Skeletal muscle satellite cell (primary cell): ENCODE measurements around the gene FARP1.
A peak's percentile ranks its signal among the peaks of the same experiment; 100 is the strongest.

Experiments used
- H3K27me3 ChIP-seq: 2 replicates; pipeline ENCODE4 v1.7.0; 2013; ENCODE audit warnings: low read length; ENCODE audit not compliant: control insufficient read depth, insufficient read depth
- H3K36me3 ChIP-seq: 2 replicates; pipeline ENCODE4 v1.7.0; 2013; ENCODE audit warnings: mild to moderate bottlenecking, control low read depth, low read length; ENCODE audit not compliant: insufficient read depth
- H3K4me1 ChIP-seq: 2 replicates; pipeline ENCODE4 v1.7.0; 2013; ENCODE audit warnings: low read length; ENCODE audit not compliant: control insufficient read depth, insufficient read depth
- H3K4me2 ChIP-seq: 2 replicates; pipeline ENCODE4 v1.7.0; 2013; ENCODE audit warnings: mild to moderate bottlenecking, low read length
- H3K4me3 ChIP-seq: 2 replicates; pipeline ENCODE4 v1.7.0; 2013; ENCODE audit warnings: low read length
- H3K9ac ChIP-seq: 2 replicates; pipeline ENCODE4 v1.7.0; 2013; ENCODE audit warnings: mild to moderate bottlenecking, low read depth, low read length, moderate library complexity
- H3K9me3 ChIP-seq: replicated peaks from 2 replicates; pipeline ENCODE4 v1.7.0; 2013; ENCODE audit warnings: mild to moderate bottlenecking, control low read depth, low read length

FARP1 gene

DNA sequence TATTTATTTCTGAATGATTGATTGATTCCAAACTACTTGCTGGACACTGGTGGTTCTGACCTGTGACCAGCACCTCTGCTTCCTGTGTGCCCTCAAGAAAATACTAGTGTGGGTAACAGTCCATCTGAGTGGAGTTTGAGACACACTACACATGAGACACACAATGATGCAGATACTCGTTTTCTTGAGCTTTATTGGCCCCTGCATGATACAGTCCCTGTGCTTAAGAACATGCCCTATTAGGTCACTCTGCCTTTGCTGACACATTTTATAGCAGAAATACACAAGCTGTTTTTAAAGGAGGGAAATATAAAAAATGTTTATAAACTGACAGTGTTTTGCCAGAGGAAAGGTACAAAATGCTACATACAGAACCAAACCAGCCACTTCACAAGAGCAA is 307.1 kb downstream of the FARP1 start:
- no peak overlapping the region for H3K4me3 ChIP-seq
- peaks cover 58% of the 10 kb centered on the region for H3K4me1 ChIP-seq
- no peaks in the 10 kb centered on the region for H3K27me3 ChIP-seq
- no peak overlapping the region for H3K9ac ChIP-seq
- H3K36me3 ChIP-seq: peaks cover 38% of the 10 kb centered on the region
- no peaks in the 10 kb centered on the region for H3K9me3 ChIP-seq
- no peak overlapping the region for H3K4me2 ChIP-seq

DNA sequence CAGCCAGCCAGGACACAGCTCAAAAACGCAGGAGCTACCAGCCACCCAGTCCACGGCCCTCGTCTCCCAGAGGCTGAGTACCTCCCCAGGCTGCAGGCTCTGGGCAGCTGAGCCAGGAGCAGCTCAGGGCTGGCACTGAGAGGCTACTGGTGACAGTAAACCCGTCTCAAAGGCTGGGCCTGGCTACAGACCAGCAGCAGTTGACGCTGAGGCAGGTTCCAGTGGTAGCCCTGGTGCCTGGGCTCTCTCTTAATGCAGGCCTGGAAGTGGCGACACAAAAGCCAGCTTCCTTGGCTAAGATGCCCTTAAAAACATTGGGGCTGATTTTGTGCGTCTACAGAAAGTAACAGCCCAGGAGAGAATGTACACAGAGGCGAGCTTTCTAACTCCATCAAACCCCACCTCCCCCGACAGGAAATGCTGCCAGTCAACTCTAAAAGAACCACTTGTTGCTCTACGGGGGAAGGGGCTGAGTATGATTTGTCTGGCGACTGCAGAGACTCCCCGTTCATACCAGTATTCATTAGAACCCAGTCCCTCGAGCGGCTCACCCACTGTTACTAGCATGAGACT is 307.7 kb downstream of the FARP1 start:
- H3K9ac ChIP-seq: peak overlapping the region; percentile 48
- H3K36me3 ChIP-seq: peaks cover 44% of the 10 kb centered on the region
- peaks cover 59% of the 10 kb centered on the region for H3K4me1 ChIP-seq

DNA sequence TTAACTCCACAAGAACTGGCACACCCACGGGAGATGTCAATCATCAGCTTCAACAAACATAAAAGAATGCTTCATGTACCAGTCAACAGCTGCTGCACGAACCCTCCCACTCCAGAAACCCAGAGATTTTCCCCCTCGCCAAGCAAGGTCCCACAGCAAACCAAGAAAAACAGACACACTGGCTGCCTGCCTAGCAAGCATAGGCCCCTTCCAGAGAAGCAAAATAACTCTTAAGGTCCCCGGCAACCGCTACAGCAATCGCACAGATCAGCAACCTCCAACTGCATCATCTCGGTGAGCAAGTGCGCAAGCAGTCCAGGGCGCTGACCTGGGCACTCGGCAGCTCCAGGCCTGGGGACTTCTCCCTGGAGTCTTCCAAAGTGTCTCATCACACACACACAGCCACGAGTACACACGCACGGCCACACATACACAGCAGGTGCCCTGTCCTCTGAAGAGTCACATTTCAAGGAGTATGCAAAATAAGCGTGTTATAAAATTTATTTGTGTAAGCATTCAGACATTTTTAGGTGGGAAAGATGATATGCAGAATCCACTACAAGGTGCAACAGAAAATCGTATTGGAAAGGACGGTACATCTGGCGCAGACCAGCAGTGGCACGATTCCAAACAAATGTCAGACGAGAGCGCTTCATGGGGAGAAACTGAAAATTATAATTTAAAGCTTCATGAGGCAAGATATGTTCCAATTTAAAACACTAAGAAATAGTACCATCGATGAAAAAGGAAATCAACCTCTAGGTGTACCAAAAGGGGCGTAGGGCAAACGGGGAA is 309.0 kb downstream of the FARP1 start:
- H3K9me3 ChIP-seq: no peaks in the 10 kb centered on the region
- H3K36me3 ChIP-seq: peaks cover 49% of the 10 kb centered on the region
- H3K4me1 ChIP-seq: peaks cover 56% of the 10 kb centered on the region
- no peak overlapping the region for H3K4me3 ChIP-seq
- H3K9ac ChIP-seq: peak overlapping the region; percentile 48
- H3K4me2 ChIP-seq: peak overlapping the region; percentile 41
- no peaks in the 10 kb centered on the region for H3K27me3 ChIP-seq

More for the DNA sequence above, 307.7 kb downstream of the FARP1 start:
- H3K4me2 ChIP-seq: no peak overlapping the region
- no peaks in the 10 kb centered on the region for H3K9me3 ChIP-seq
- H3K4me3 ChIP-seq: no peak overlapping the region
- H3K27me3 ChIP-seq: no peaks in the 10 kb centered on the region

DNA sequence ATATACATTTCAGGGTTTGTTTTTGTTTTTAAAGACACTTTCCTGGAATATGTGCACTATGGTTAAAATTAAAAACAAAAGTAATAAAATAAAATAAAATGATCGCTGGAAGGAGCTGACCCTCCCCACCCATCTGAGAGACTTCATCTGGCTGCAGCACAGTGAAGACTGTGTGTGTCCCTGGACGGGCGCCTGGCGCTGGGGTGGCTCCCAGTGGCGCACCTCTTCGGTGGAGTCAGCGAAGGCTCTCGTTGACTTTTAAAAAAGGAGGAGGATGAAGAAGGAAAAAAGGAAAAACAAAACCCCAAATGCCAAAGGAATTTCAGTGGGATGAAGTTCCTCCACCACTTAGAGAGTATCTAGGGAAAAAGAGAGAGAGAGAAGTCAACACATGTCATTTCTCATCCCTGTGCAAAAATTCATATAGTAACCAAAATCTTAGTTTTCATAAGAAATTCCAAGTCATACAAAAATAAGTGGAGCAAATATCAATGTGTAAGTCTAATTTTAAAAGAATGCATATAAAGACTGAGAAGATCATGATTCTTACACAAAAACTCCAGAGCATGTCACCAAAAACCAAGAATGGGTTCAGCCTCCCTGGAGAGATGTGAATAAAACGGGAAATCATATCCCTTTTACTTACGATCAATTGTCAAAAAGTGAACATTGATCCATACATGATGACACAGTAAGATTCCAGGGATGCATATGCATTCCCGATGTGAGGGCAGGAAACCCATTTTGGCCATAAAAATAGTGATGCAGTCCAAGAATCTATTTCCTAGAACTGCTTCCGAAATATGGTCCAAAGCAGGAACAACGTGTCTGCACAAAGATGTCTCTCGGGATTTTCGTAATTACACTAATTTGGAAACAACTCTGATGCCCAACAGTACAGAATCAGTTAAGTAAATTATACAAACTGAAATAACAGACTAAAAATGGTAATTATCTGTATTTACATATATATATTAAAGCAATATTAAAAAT is 310.3 kb downstream of the FARP1 start:
- Histone ChIP-seq H3K4me2 (peak overlapping the region; percentile 23), H3K36me3 (peaks cover 46% of the 10 kb centered on the region), H3K27me3 (no peaks in the 10 kb centered on the region), H3K9me3 (no peaks in the 10 kb centered on the region), H3K4me3 (no peak overlapping the region), H3K4me1 (peaks cover 56% of the 10 kb centered on the region), H3K9ac (no peak overlapping the region)

DNA sequence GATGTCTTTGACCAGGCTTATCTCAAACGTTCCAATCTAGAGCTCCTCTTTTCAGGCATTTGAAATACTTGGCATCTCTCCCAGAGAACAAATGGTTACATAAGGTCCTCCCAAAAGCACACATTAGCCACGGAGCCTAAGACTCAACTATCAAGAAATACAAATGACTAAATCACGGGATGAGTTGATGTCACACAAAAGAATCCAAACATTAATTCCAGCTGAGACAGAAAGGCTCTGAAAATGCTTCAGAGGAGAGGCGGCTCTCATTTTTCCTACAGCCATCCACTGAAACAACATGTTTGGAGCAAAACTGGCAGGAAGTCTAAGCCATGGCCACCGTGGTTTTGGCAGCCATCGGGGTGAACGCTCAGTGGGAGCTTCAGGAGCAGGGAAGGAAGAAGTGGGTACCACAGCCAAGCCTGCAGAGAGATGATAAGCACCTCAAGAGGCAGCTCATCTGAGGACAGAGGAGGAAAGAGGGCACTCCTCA is 311.5 kb downstream of the FARP1 start:
- H3K4me3 ChIP-seq: peak overlapping the region; percentile 14
- no peaks in the 10 kb centered on the region for H3K27me3 ChIP-seq
- H3K9me3 ChIP-seq: no peaks in the 10 kb centered on the region
- H3K9ac ChIP-seq: peak overlapping the region; percentile 56
- H3K4me2 ChIP-seq: peak overlapping the region; percentile 75
- peaks cover 45% of the 10 kb centered on the region for H3K36me3 ChIP-seq
- H3K4me1 ChIP-seq: peaks cover 56% of the 10 kb centered on the region

DNA sequence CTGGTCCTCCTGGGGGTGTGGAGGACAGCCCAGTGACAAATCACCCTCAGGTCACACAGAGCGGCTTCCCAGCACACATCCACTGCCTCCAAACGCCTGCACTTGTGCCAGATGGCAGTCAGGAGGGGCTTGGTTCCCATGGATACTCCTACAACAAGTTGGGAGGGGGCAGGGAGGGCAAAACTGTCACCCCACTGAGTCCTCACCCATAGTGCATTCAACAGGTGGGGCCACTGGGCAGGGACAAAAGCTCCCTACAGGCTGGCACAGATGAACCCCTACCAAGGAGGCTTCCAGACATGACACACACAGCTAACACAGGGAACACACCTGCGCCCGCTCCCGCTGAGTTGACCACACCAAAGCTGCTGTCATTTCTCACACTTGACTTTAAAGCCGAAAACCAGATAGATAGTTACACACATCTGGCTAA is 313.5 kb downstream of the FARP1 start:
- no peak overlapping the region for H3K9ac ChIP-seq
- H3K4me1 ChIP-seq: peaks cover 40% of the 10 kb centered on the region
- H3K36me3 ChIP-seq: peaks cover 58% of the 10 kb centered on the region

DNA sequence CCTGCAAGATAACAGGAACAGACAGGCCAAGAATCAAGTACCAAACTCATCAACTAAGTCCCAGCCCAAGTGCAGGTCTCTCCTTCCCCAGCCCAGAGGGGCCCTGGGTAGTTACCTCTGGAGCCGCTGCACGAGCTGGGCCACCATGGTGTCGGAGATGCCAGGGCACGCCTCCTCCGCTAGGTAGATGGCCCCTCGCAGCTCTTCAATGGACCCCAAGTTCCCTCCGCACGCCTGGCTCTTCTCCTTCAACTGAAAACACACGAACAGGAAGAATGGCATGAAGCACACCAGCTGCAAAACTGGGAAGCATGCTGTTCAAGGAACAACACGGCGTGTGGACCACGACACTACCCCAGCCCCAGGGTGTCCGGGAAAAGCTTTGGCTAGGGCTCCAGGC is 314.2 kb downstream of the FARP1 start:
- Histone ChIP-seq H3K4me1 (peaks cover 34% of the 10 kb centered on the region), H3K4me3 (no peak overlapping the region), H3K4me2 (no peak overlapping the region), H3K27me3 (no peaks in the 10 kb centered on the region), H3K9ac (no peak overlapping the region), H3K9me3 (no peaks in the 10 kb centered on the region), H3K36me3 (peaks cover 58% of the 10 kb centered on the region)

More for the DNA sequence above, 313.5 kb downstream of the FARP1 start:
- Histone ChIP-seq H3K4me3 (no peak overlapping the region), H3K27me3 (no peaks in the 10 kb centered on the region), H3K4me2 (no peak overlapping the region), H3K9me3 (no peaks in the 10 kb centered on the region)

DNA sequence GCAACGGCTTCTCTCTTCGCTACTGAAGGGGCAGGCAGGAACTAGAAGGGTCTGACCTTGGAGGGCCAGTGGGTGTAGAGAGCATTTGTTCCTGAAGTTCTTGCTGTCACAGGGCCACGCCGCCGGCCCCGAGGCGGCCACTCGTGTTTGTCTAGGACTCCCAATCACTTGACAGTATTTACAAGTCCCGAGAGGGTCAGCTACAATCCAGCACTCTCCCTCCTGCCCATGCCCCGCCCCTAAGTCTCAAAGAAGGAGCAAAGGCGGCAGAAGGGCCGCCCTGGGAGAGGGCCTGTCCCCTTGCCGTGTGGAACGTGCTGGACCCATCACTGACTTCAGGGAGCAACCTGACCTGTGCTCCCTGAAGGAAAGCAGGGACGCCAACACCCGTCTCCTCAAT is 315.5 kb downstream of the FARP1 start:
- Histone ChIP-seq H3K9ac (no peak overlapping the region), H3K27me3 (no peaks in the 10 kb centered on the region), H3K36me3 (peaks cover 64% of the 10 kb centered on the region), H3K9me3 (no peaks in the 10 kb centered on the region), H3K4me3 (no peak overlapping the region), H3K4me1 (peaks cover 21% of the 10 kb centered on the region), H3K4me2 (no peak overlapping the region)

DNA sequence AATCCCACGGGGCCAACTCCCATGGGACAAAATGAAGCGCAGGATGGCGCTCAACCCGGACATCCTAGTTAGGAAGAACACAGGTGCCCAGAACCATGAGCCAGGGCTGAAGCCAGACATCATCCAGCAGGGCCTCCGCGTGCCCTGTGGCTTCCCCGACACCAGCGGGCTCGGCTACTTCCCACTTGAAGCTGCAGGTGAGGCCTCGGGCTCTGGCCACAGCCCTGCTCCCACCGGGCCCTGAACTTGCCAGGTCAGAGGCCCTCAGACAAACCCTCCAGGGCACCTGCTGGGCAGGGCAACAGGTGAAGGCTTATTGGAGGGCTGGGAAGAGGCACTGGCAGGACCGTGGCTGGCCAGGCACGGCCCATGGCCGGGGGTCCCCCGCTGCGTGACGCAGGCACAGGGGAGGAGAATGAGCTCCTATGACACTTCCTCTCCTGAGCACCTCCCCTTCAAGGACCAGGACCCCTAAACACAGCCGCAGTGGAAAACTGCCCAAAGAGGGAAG is 316.3 kb downstream of the FARP1 start:
- Histone ChIP-seq H3K36me3 (peaks cover 66% of the 10 kb centered on the region), H3K9ac (no peak overlapping the region), H3K27me3 (no peaks in the 10 kb centered on the region), H3K4me1 (peaks cover 13% of the 10 kb centered on the region), H3K4me2 (no peak overlapping the region), H3K4me3 (no peak overlapping the region), H3K9me3 (no peaks in the 10 kb centered on the region)

DNA sequence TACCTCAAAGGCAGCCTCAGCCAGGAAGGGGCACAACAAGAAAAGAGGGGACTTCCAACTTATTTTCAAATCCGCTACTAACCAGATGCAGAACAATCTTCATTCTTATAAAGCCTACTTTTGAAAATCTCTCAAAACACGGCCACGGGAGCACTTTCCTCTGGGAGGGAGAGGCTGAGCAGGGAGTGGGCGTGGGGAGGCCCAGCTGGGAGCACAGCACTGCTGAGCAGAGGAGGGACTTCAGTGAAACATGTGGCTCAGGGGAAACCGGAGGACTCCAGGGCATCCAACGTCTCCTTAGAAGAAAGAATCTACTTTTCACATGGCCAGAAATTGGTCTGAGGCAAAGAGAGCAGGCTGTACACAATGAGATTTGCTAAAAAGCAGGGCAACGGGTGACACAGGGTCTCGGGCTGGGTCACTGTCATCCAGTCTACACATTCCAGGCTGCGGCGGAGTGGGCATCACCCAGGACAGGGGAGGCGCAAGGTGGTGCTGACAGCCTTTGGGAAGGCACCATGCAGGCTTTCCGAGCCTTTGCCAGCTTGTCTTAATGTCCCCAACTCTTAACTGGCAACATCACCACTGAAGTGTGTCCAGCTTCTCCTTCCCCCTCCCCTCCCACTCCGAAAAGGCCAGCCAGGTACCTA is 317.0 kb downstream of the FARP1 start:
- H3K4me3 ChIP-seq: no peak overlapping the region
- H3K36me3 ChIP-seq: peaks cover 68% of the 10 kb centered on the region
- peaks cover 8% of the 10 kb centered on the region for H3K4me1 ChIP-seq
- no peaks in the 10 kb centered on the region for H3K27me3 ChIP-seq
- H3K9me3 ChIP-seq: no peaks in the 10 kb centered on the region
- no peak overlapping the region for H3K9ac ChIP-seq
- H3K4me2 ChIP-seq: no peak overlapping the region
